ENCODE results near the gene STIMATE. TPM values are rescaled to one million over a fixed set of nuclear protein-coding genes. Genes with fewer than 3 reads are reported as not detected.

STIMATE gene
- total RNA-seq, 4 donors from 2014 or later, result 8.2 to 33.0 (median 16.4) TPM

- DNase-seq, result no peak
- H3K4me3 ChIP-seq, result no peak overlapping the region
- intact Hi-C loops (cut with DNase I; ENCODE audit: low total_unique reads) (no loop called here), in situ Hi-C loops (cut with MboI; ENCODE audit: low pct_ligation_motif_present in 1 of 4, low pct_unique_long_range_greater_than_20kb in 1 of 4, low sequenced_read_pairs in 3 of 4) (no loop called here)
- H3K9me3 ChIP-seq, result no peaks in the 10 kb centered on the region
- H3K27ac ChIP-seq, result no peak overlapping the region
- H3K36me3 ChIP-seq, result peaks cover 0 to 9% (median 2%) of the 10 kb centered on the region in 4 donors
- WGBS, 2 donors (ENCODE audit: low coverage in 1 of 2), result 60 to 85% methylated on average over 2 to 3 of the region's 3 CpGs
- no peak for TF ChIP-seq EP300 (IDR thresholded peaks at IDR 0.05; ENCODE audit: low read depth)
- no peaks in the 10 kb centered on the region for H3K27me3 ChIP-seq
- no peaks in the 10 kb centered on the region for H3K4me1 ChIP-seq
These were observed 6.7 kb upstream of the STIMATE start for GRCh38 chr3:52904000-52904399.

DNA sequence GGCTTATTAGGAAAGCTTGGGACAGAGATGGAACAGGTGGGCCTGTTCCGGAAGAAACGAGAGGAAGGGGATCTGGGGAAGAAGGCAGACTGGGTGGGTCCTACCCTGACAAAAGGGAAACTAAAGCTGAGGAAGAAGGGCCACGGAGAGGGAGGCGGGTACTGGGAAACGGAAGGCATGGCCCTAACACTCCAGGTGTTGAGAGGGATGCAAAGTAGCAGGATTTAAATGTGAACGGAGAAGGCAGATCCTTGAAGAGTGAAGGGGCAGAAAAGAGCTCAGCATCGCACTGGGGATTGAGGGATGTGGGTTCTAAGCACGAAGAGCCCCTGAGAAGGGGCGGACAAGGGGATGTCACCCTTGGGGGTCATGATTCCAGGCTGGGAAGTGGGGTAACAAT is 735 bp downstream of the STIMATE start:
- H3K9me3 ChIP-seq, result no peaks in the 10 kb centered on the region
- peak overlapping the region; percentile 66 to 85 (median 82) for H3K27ac ChIP-seq
- WGBS, 2 donors (ENCODE audit: low coverage in 1 of 2), result 5 to 6% methylated on average over 8 to 9 of the region's 9 CpGs
- no peaks in the 10 kb centered on the region for H3K27me3 ChIP-seq
- H3K4me3 ChIP-seq, result peak overlapping the region; percentile 87 to 97 (median 90)
- intact Hi-C loops (cut with DNase I; ENCODE audit: low total_unique reads), result no loop called here
- no peak for DNase-seq
- TF ChIP-seq CTCF (IDR thresholded peaks at IDR 0.05), result no peak
- in situ Hi-C loops (cut with MboI; ENCODE audit: low pct_ligation_motif_present in 1 of 4, low pct_unique_long_range_greater_than_20kb in 1 of 4, low sequenced_read_pairs in 3 of 4), result no loop called here
- peaks cover 12 to 56% (median 31%) of the 10 kb centered on the region in 4 donors for H3K4me1 ChIP-seq
- no peaks in the 10 kb centered on the region for H3K36me3 ChIP-seq

DNA sequence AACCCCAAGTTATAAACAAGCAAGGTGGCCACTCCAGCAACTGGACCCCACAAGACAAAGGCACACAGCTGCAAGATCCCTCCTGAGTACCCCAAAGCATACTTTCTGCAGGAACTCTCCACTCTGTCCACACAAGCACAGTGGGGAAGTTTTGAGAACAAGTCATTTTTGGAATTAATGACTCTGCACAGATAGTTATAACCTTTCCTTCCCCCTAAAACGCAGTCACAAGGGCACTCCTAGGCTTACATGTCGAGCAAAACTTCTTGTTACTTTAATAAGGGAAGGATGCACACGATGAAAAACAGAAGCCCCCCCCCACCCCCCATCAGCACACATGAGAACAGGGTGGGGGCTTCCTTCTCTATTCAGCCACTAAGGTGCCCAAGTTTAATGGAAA is 1.2 kb downstream of the STIMATE start:
- H3K9me3 ChIP-seq, result no peaks in the 10 kb centered on the region

DNA sequence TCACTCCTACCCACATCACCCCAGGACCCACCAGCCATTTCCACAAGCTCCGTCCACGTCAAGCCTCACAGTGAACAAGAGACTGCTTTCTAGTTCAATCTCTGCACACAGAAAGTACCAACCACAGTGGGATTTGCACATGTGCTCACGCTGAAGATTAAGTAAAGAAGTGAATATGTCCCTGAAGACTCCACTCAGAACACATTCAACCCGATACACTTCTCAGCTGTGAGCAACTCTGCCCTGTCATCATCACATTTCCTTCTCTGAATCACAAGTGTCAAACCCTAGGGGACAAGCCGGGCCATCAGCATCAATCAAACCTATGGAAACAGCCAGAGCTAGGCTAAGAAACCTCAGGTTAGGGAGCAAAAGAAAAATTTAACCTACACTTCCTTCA is 1.9 kb downstream of the STIMATE start:
- Histone ChIP-seq H3K4me3 (no peak overlapping the region), H3K9me3 (no peaks in the 10 kb centered on the region), H3K27me3 (no peaks in the 10 kb centered on the region), H3K4me1 (peaks cover 12 to 62% (median 32%) of the 10 kb centered on the region in 4 donors), H3K27ac (peak overlapping the region in 1 of 4 donors; percentile 66), H3K36me3 (no peaks in the 10 kb centered on the region)
- TF ChIP-seq EP300 (IDR thresholded peaks at IDR 0.05; ENCODE audit: low read depth), result no peak
- TF ChIP-seq CTCF (IDR thresholded peaks at IDR 0.05), result no peak
- no peak for TF ChIP-seq POLR2AphosphoS5 (IDR thresholded peaks at IDR 0.05)
- no peak for DNase-seq
- in situ Hi-C loops (cut with MboI; ENCODE audit: low pct_ligation_motif_present in 1 of 4, low pct_unique_long_range_greater_than_20kb in 1 of 4, low sequenced_read_pairs in 3 of 4) (no loop called here), intact Hi-C loops (cut with DNase I; ENCODE audit: low total_unique reads) (no loop called here)
- WGBS, 2 donors (ENCODE audit: low coverage in 1 of 2), result 39 to 64% methylated on average over 3 to 5 of the region's 5 CpGs

More for the DNA sequence above, 1.2 kb downstream of the STIMATE start:
- H3K4me3 ChIP-seq, result peak overlapping the region in 2 of 4 donors; percentile 90
- WGBS, 2 donors (ENCODE audit: low coverage in 1 of 2), result 30 to 38% methylated on average over 3 of the region's 3 CpGs
- intact Hi-C loops (cut with DNase I; ENCODE audit: low total_unique reads), result no loop called here
- no peaks in the 10 kb centered on the region for H3K27me3 ChIP-seq
- in situ Hi-C loops (cut with MboI; ENCODE audit: low pct_ligation_motif_present in 1 of 4, low pct_unique_long_range_greater_than_20kb in 1 of 4, low sequenced_read_pairs in 3 of 4), result no loop called here
- DNase-seq, result no peak
- no peaks in the 10 kb centered on the region for H3K36me3 ChIP-seq
- H3K27ac ChIP-seq, result peak overlapping the region in 3 of 4 donors; percentile 66 to 85 (median 80)
- H3K4me1 ChIP-seq, result peaks cover 12 to 61% (median 32%) of the 10 kb centered on the region in 4 donors
- no peak for TF ChIP-seq POLR2AphosphoS5 (IDR thresholded peaks at IDR 0.05)
- no peak for TF ChIP-seq CTCF (IDR thresholded peaks at IDR 0.05)
- TF ChIP-seq EP300 (IDR thresholded peaks at IDR 0.05; ENCODE audit: low read depth), result no peak
- no peak for TF ChIP-seq POLR2A (IDR thresholded peaks at IDR 0.05)

GRCh38 chr3:52894756-52895155 is 2.6 kb downstream of the STIMATE start:
- intact Hi-C loops (cut with DNase I; ENCODE audit: low total_unique reads), result no loop called here
- DNase-seq, result no peak
- peaks cover 12 to 62% (median 32%) of the 10 kb centered on the region in 4 donors for H3K4me1 ChIP-seq

More at GRCh38 chr3:52894756-52895155, 2.6 kb downstream of the STIMATE start:
- Histone ChIP-seq H3K27ac (peak overlapping the region in 1 of 4 donors; percentile 67), H3K9me3 (no peaks in the 10 kb centered on the region), H3K36me3 (no peaks in the 10 kb centered on the region), H3K27me3 (no peaks in the 10 kb centered on the region), H3K4me3 (no peak overlapping the region)
- TF ChIP-seq POLR2A (IDR thresholded peaks at IDR 0.05) (no peak), EP300 (IDR thresholded peaks at IDR 0.05; ENCODE audit: low read depth) (no peak), CTCF (IDR thresholded peaks at IDR 0.05) (no peak), POLR2AphosphoS5 (IDR thresholded peaks at IDR 0.05) (no peak)
- in situ Hi-C loops (cut with MboI; ENCODE audit: low pct_ligation_motif_present in 1 of 4, low pct_unique_long_range_greater_than_20kb in 1 of 4, low sequenced_read_pairs in 3 of 4), result no loop called here
- 86 to 93% methylated on average over 5 to 10 of the region's 10 CpGs for WGBS, 2 donors (ENCODE audit: low coverage in 1 of 2)
